OCI-LY7 (cell line): ENCODE data around the gene CALR. TPM values are rescaled to one million over a fixed set of nuclear protein-coding genes. Genes with fewer than 3 reads are reported as not detected.
"Not testable (repeated sequence)": the region's sequence is repeated elsewhere in the genome, so short reads cannot be mapped to it uniquely, and the experiment has no call there.

ENCODE experiments used
- BruUV-seq: library from RNA; stranded (reverse); fragments of 400-500 nt; replicated peaks from 2 replicates; lab custom pipeline; 2021; lab: Mats Ljungman, UMichigan
- CTCF ChIA-PET: fragments of 300-600 bp; sonication (Branson Sonifier 250); formaldehyde crosslinking; loops from one replicate; lab custom pipeline; 2022; ENCODE audit warnings: antibody characterized with exemption; ENCODE audit not compliant: unreplicated experiment; lab: Charles Lee
- POLR2A ChIA-PET: fragments of 300-600 bp; sonication (Branson Sonifier 250); formaldehyde crosslinking; loops from one replicate; lab custom pipeline; 2022; ENCODE audit warnings: antibody characterized with exemption; lab: Charles Lee
- DNase-seq: peaks from one replicate; pipeline ENCODE4 v3.0.0-alpha.2; 2015; ENCODE audit warnings: low spot score
- H2AFZ ChIP-seq: fragments of 200-600 bp; sonication (generic), shearing (Covaris generic); 2 replicates; pipeline ENCODE4 v1.6.1; 2014; ENCODE audit warnings: mild to moderate bottlenecking, antibody characterized with exemption, low read length, moderate library complexity
- H3K27ac ChIP-seq: fragments of 200-600 bp; sonication (generic); 2 replicates; pipeline ENCODE4 v1.5.1; 2014; ENCODE audit warnings: mixed run types, low read depth, mild to moderate bottlenecking, moderate library complexity, low read length, inconsistent platforms; ENCODE audit not compliant: poor library complexity, severe bottlenecking
- H3K36me3 ChIP-seq: fragments of 200-600 bp; sonication (generic); 2 replicates; pipeline ENCODE4 v1.6.1; 2014; ENCODE audit warnings: mild to moderate bottlenecking, antibody characterized with exemption, low read length, moderate library complexity, mixed read lengths; ENCODE audit not compliant: insufficient read depth
- H3K4me1 ChIP-seq: fragments of 200-600 bp; sonication (generic); 2 replicates; pipeline ENCODE4 v1.5.1; 2014; ENCODE audit warnings: mild to moderate bottlenecking, low read length; ENCODE audit not compliant: insufficient read depth, poor library complexity, severe bottlenecking
- H3K4me2 ChIP-seq: fragments of 200-600 bp; sonication (generic); 2 replicates; pipeline ENCODE4 v1.6.1; 2014; ENCODE audit warnings: mild to moderate bottlenecking, low read length
- H3K4me3 ChIP-seq: fragments of 200-600 bp; sonication (generic); 2 replicates; pipeline ENCODE4 v1.5.1; 2014; ENCODE audit warnings: mild to moderate bottlenecking, low read depth, low read length; ENCODE audit not compliant: poor library complexity, severe bottlenecking
- H3K79me2 ChIP-seq: fragments of 200-600 bp; sonication (generic); 2 replicates; pipeline ENCODE4 v1.6.1; 2016; ENCODE audit warnings: low read depth, mild to moderate bottlenecking, low read length, moderate library complexity, mixed read lengths; ENCODE audit not compliant: insufficient read depth
- H3K9me2 ChIP-seq: fragments of 200-600 bp; sonication (generic); 2 replicates; pipeline ENCODE4 v1.6.1; 2016; ENCODE audit warnings: mild to moderate bottlenecking, low read length, mixed read lengths; ENCODE audit not compliant: insufficient read depth
- H3K9me3 ChIP-seq: fragments of 200-600 bp; sonication (generic); 2 replicates; pipeline ENCODE4 v1.6.1; 2014; ENCODE audit warnings: mild to moderate bottlenecking, mixed run types, low read length, mixed read lengths
- H4K20me1 ChIP-seq: fragments of 200-600 bp; sonication (generic); 2 replicates; pipeline ENCODE4 v1.6.1; 2014; ENCODE audit warnings: mild to moderate bottlenecking, antibody characterized with exemption, low read length, moderate library complexity, mixed read lengths; ENCODE audit not compliant: insufficient read depth
- EZH2phosphoT487 ChIP-seq: fragments of 200-600 bp; sonication (generic); IDR thresholded peaks from 2 replicates; pipeline ENCODE4 v1.6.1; 2018; ENCODE audit warnings: low read depth, borderline replicate concordance, mild to moderate bottlenecking, mixed run types, antibody characterized with exemption, low read length, moderate library complexity, mixed read lengths
- intact Hi-C: fragments of 100-400 bp; cut with micrococcal nuclease; formaldehyde crosslinking; loops from one replicate; pipeline ENCODE4 v1.10.0; 2022; ENCODE audit not compliant: unreplicated experiment
- total RNA-seq, 2 experiments: library from RNA; depleted of rRNA in 1 of 2; stranded (reverse); fragments of >200 nt in 1 of 2; shearing (Covaris generic) in 1 of 2; gene quantifications; 2 replicates each; pipeline ENCODE4 v1.2.3, GENCODE V29; 2014 to 2022
- TF ChIP-seq, protein P1 (sequence below): fragments of 200-600 bp; sonication (generic); conservative IDR thresholded peaks from 2 replicates; pipeline ENCODE4 v1.5.1; 2014; ENCODE audit warnings: mild to moderate bottlenecking, antibody characterized with exemption, low read length, moderate library complexity, mixed read lengths

The CALR gene
- total RNA-seq, 2 experiments from 2014 or later: 581 to 1,039 TPM

DNA sequence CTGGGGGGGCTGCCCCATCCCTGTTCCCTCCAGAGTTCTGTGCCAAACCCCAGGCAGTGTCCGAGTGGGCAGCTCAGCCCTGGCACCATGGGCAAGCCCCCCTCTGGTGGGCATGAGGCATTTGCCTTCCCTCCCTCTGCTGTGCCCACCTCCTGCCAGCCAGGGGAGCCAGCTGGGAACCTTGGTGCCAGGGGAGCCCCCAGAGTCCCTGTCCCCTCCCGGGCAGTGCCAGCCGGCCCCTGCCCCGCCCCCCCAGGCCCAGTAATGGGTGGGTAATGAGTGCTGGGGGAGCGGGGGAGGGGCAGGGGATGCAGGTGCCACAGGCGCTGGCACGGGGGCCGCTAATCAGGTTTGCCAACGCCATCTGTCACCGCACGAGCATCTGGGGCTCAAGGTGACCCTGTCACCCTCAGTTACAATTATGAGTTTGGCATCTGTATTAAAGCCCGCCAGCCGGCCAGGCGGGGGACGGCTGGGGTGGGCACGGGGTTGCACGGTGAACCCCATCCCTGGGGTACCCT is 36.9 kb downstream of the CALR start:
- no peaks in the 10 kb centered on the region for H3K79me2 ChIP-seq
- no peak for DNase-seq
- no peaks in the 10 kb centered on the region for H4K20me1 ChIP-seq
- intact Hi-C loops: loop anchor here (5.0 kb wide), 1 partner anchor 287 kb away; no protein-coding TSS in a partner anchor
- no peak overlapping the region for H3K27ac ChIP-seq
- no peak for TF ChIP-seq EZH2phosphoT487
- TF ChIP-seq, protein P1, sequence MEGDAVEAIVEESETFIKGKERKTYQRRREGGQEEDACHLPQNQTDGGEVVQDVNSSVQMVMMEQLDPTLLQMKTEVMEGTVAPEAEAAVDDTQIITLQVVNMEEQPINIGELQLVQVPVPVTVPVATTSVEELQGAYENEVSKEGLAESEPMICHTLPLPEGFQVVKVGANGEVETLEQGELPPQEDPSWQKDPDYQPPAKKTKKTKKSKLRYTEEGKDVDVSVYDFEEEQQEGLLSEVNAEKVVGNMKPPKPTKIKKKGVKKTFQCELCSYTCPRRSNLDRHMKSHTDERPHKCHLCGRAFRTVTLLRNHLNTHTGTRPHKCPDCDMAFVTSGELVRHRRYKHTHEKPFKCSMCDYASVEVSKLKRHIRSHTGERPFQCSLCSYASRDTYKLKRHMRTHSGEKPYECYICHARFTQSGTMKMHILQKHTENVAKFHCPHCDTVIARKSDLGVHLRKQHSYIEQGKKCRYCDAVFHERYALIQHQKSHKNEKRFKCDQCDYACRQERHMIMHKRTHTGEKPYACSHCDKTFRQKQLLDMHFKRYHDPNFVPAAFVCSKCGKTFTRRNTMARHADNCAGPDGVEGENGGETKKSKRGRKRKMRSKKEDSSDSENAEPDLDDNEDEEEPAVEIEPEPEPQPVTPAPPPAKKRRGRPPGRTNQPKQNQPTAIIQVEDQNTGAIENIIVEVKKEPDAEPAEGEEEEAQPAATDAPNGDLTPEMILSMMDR: no peak
- H3K4me1 ChIP-seq: no peaks in the 10 kb centered on the region
- no peak overlapping the region for H2AFZ ChIP-seq
- no peak overlapping the region for H3K4me3 ChIP-seq
- no peaks in the 10 kb centered on the region for H3K9me3 ChIP-seq
- POLR2A ChIA-PET: no interaction called here
- CTCF ChIA-PET: interaction anchor here (0.5 to 3.4 kb wide), 2 partner anchors 10 to 14 kb away, joined by 3 to 11 read pairs; no protein-coding TSS in a partner anchor
- no peaks in the 10 kb centered on the region for H3K9me2 ChIP-seq
- H3K4me2 ChIP-seq: no peak overlapping the region
- no peaks in the 10 kb centered on the region for H3K36me3 ChIP-seq
- no TSS peak for BruUV-seq

DNA sequence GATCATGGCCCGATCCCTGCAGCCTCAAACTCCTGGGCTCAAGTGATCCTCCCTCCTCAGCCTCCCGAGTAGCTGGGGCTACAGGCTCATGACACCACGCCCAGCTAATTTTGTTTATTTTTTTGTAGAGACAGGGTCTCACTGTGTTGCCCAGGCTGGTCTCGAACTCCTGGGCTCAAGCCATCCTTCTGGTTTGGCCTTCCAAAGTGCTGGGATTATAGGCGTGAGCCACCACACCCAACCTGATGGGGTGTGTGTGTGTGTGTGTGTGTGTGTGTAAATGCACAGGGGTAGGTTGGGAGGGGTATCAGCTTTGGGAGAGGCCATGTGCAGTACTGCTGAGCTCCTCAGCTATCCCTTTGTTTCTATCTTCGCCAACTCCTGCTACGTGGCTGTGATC is 37.7 kb downstream of the CALR start:
- not testable (repeated sequence) for H3K4me2 ChIP-seq, DNase-seq, H3K4me3 ChIP-seq, H3K9me3 ChIP-seq, H3K9me2 ChIP-seq, H2AFZ ChIP-seq, H3K79me2 ChIP-seq, BruUV-seq, H3K36me3 ChIP-seq, H4K20me1 ChIP-seq, H3K27ac ChIP-seq, H3K4me1 ChIP-seq
- CTCF ChIA-PET: interaction anchor here (3.4 kb wide), 1 partner anchor 11 kb away, joined by 11 read pairs; no protein-coding TSS in a partner anchor
- POLR2A ChIA-PET: interaction anchor here (1.6 kb wide), 1 partner anchor 119 kb away, joined by 8 read pairs; no protein-coding TSS in a partner anchor
- intact Hi-C loops: loop anchor here (5.0 kb wide), 1 partner anchor 286 kb away; no protein-coding TSS in a partner anchor

DNA sequence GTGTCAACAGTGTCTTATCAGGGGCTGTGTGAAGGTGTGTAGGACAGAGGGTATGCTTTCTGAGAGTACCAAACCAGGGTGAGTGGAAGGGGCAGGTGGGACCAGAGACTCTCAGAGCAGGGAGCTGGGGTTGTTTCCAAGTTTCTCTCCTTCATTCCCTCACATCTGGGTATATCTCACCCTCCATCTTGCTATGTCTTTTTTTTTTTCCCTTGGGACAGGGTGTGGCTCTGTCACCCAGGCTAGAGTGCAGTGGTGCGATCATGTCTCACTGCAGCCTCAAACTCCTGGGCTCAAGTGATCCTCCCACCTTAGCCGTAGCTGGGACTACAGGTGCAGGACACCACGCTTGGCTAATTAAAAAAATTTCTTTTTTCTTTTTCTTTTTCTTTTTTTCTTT is 41.6 kb downstream of the CALR start:
- Histone ChIP-seq H3K36me3 (no peaks in the 10 kb centered on the region), H3K4me1 (no peaks in the 10 kb centered on the region), H4K20me1 (no peaks in the 10 kb centered on the region), H3K9me3 (no peaks in the 10 kb centered on the region), H3K27ac (no peak overlapping the region), H3K4me2 (no peak overlapping the region), H3K4me3 (no peak overlapping the region), H3K79me2 (no peaks in the 10 kb centered on the region), H2AFZ (no peak overlapping the region), H3K9me2 (no peaks in the 10 kb centered on the region)
- ChIA-PET CTCF (no interaction called here), POLR2A (no interaction called here)
- no peak for TF ChIP-seq EZH2phosphoT487
- TF ChIP-seq, protein P1: no peak
- intact Hi-C loops: loop anchor here (5.0 kb wide), 1 partner anchor 282 kb away; no protein-coding TSS in a partner anchor
- DNase-seq: no peak
- BruUV-seq: no TSS peak
